H1 (cell line): ENCODE results near the gene PMM1. TPM values are rescaled to one million over a fixed set of nuclear protein-coding genes. Genes with fewer than 3 reads are reported as not detected.

ENCODE experiments used
- ASH2L ChIP-seq: fragments of 200-600, 300-600 bp; sonication (generic); IDR thresholded peaks from one replicate; pipeline ENCODE4 v1.7.1; 2017; ENCODE audit warnings: low read length
- CBX8 ChIP-seq: fragments of 300-800, 300-1000 bp; sonication (generic); IDR thresholded peaks from 2 replicates; pipeline ENCODE4 v1.7.1; 2016; ENCODE audit warnings: low read depth, low read length, borderline replicate concordance
- CEBPB ChIP-seq: IDR thresholded peaks from 2 replicates; pipeline ENCODE4 v1.6.1; 2012; ENCODE audit warnings: low read depth, low read length
- CHD1 ChIP-seq: IDR thresholded peaks from 2 replicates; pipeline ENCODE4 v1.6.1; 2012; ENCODE audit warnings: low read depth, low read length, improper control_type of control experiment
- CHD2 ChIP-seq: IDR thresholded peaks from 2 replicates; pipeline ENCODE4 v1.6.1; 2012; ENCODE audit warnings: low read length, improper control_type of control experiment
- CREB1 ChIP-seq: IDR thresholded peaks from 2 replicates; pipeline ENCODE4 v1.6.1; 2012; ENCODE audit warnings: inconsistent platforms
- EGR1 ChIP-seq: IDR thresholded peaks from 2 replicates; pipeline ENCODE4 v1.6.1; 2011; ENCODE audit warnings: low read depth, low read length, borderline replicate concordance
- FOSL1 ChIP-seq: IDR thresholded peaks from 2 replicates; pipeline ENCODE4 v1.6.1; 2011; ENCODE audit warnings: mild to moderate bottlenecking, low read depth, low read length, moderate library complexity; ENCODE audit not compliant: insufficient read depth
- HDAC2 ChIP-seq, 2 experiments: fragments of 300-600 bp in 1 of 2; sonication (generic) in 1 of 2; IDR thresholded peaks; 2 replicates each; pipeline ENCODE4 v1.6.1; 2011 to 2012; ENCODE audit warnings: low read depth in 2 of 2, low read length in 2 of 2, mild to moderate bottlenecking in 2 of 2, moderate library complexity in 2 of 2, borderline replicate concordance in 1 of 2, inconsistent platforms in 1 of 2
- HDAC6 ChIP-seq: IDR thresholded peaks from one replicate; pipeline ENCODE4 v1.7.1; 2012; ENCODE audit warnings: low read depth, mild to moderate bottlenecking, inconsistent platforms, low read length, moderate library complexity
- JUND ChIP-seq: IDR thresholded peaks from 2 replicates; pipeline ENCODE4 v1.6.1; 2011; ENCODE audit warnings: mild to moderate bottlenecking, improper control_type of control experiment, low read length
- KDM1A ChIP-seq: fragments of 200-600, 300-600 bp; sonication (generic); IDR thresholded peaks from 2 replicates; pipeline ENCODE4 v1.7.1; 2016; ENCODE audit warnings: mild to moderate bottlenecking, low read length, borderline replicate concordance
- KDM4A ChIP-seq: IDR thresholded peaks from one replicate; pipeline ENCODE4 v1.7.1; 2012; ENCODE audit warnings: low read depth, mild to moderate bottlenecking, moderate library complexity, low read length, inconsistent platforms; ENCODE audit not compliant: severe bottlenecking
- NANOG ChIP-seq: IDR thresholded peaks from 2 replicates; pipeline ENCODE4 v1.6.1; 2011; ENCODE audit warnings: low read length, low read depth, mild to moderate bottlenecking, inconsistent platforms; ENCODE audit not compliant: insufficient read depth, poor library complexity, severe bottlenecking
- NRF1 ChIP-seq: IDR thresholded peaks from 2 replicates; pipeline ENCODE4 v1.6.1; 2011; ENCODE audit warnings: mild to moderate bottlenecking, low read depth, low read length, improper control_type of control experiment
- POLR2A ChIP-seq, 2 experiments: IDR thresholded peaks; 1 replicate in 1 of 2; 2 replicates in 1 of 2; pipeline ENCODE4 v1.6.1; 2011; ENCODE audit warnings: low read depth in 2 of 2, low read length in 2 of 2, mild to moderate bottlenecking in 2 of 2; ENCODE audit errors: control extremely low read depth in 1 of 2
- RFX5 ChIP-seq: IDR thresholded peaks from 2 replicates; pipeline ENCODE4 v1.6.1; 2011; ENCODE audit warnings: low read depth, low read length, improper control_type of control experiment, borderline replicate concordance
- SAP30 ChIP-seq: fragments of 300-600 bp; sonication (generic); IDR thresholded peaks from 2 replicates; pipeline ENCODE4 v1.7.1; 2012; ENCODE audit warnings: low read length, moderate library complexity, mild to moderate bottlenecking, inconsistent platforms; ENCODE audit not compliant: insufficient read depth, insufficient replicate concordance
- SP1 ChIP-seq: IDR thresholded peaks from 2 replicates; pipeline ENCODE4 v1.6.1; 2011; ENCODE audit warnings: low read depth, low read length
- SP4 ChIP-seq: IDR thresholded peaks from 2 replicates; pipeline ENCODE4 v1.6.1; 2012; ENCODE audit warnings: low read length, inconsistent platforms
- TAF1 ChIP-seq: IDR thresholded peaks from 2 replicates; pipeline ENCODE4 v1.6.1; 2011; ENCODE audit warnings: mild to moderate bottlenecking, low read depth, low read length
- TBP ChIP-seq: IDR thresholded peaks from 2 replicates; pipeline ENCODE4 v1.6.1; 2011; ENCODE audit warnings: low read depth, low read length, improper control_type of control experiment
- TCF12 ChIP-seq: IDR thresholded peaks from 2 replicates; pipeline ENCODE4 v1.6.1; 2011; ENCODE audit warnings: low read depth, mild to moderate bottlenecking, low read length
- ZNF274 ChIP-seq: IDR thresholded peaks from 2 replicates; pipeline ENCODE4 v1.7.0; 2012; ENCODE audit warnings: low read length, borderline replicate concordance; ENCODE audit errors: extremely low read depth
- polyA plus RNA-seq, 7 experiments: library from polyadenylated mRNA; depleted of rRNA in 3 of 7; stranded (reverse) in 5 of 7; unstranded in 2 of 7; fragments of >200 nt in 5 of 7; fragments of 200-250 nt in 2 of 7; gene quantifications; 1 replicate in 5 of 7; 2 replicates in 1 of 7; 4 replicates in 1 of 7; pipeline versions ENCODE4 v1.2.1 to v1.2.3, GENCODE V29; 2011 to 2013; ENCODE audit warnings: missing spikeins in 2 of 7, mixed read lengths in 2 of 7
- total RNA-seq: library from RNA; stranded (reverse); fragmentation: NEBNext Ultra II Directional; extraction: Animal tissue kit (Norgen Biotek cat#: 25700); gene quantifications from 2 replicates; pipeline ENCODE4 v1.2.1, GENCODE V29; 2021
- TF ChIP-seq, protein P1 (sequence below): IDR thresholded peaks from 2 replicates; pipeline ENCODE4 v1.6.1; 2012; ENCODE audit warnings: inconsistent platforms

PMM1 gene
- total and polyA plus RNA-seq, 2 of the 8 experiments (the other 6 are each of a cell fraction or from before 2014, with no cell fraction given) = 11.3 to 20.0 TPM

DNA sequence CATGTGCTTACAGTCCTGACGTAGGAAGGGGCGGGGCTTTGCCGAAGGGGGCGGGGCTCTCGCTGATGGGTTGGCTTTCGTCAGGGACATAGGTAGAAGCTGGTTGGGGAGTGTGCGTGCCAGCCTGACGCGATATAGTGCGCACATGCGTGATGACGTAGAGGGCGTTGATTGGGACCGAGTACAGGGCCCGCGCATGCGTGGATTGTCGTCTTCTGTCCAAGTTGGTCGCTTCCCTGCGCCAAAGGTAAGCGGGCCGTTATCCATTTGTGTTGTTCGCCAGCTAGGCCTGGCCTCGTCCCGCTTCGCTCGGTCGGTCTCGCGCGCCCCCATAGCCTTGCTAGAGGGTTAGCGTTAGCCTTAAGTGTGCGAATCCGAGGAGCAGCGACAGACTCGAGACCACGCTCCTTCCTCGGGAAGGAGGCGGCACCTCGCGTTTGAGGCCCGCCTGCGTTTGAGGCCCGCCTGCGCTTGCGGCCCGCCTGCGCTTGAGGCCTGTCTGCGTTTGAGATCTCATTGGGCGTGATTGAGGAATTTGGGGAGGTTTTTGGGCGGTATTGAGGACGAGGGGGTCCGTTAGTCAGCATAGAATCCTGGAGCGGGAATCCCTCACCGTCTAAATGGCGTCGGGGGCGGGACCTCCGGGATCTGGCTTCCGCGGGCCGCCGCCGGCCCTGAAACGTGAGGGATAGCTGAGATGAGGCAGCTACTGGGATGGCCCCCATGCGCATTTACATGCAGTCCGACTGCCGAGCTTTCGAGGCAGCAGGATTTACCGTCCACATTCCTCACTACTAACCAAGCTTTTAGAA is 31.7 kb upstream of the PMM1 start, which contains the start of gene XRCC6 (continued):
- TF ChIP-seq TBP (peak; percentile 84), RFX5 (no peak), CHD2 (peak; percentile 29), NANOG (no peak), POLR2A (IDR thresholded peaks at IDR 0.05; ENCODE audit: control extremely low read depth in 1 of 2, low read depth in 2 of 2, low read length in 2 of 2) (peak; percentile 91 to 95), SP1 (peak; percentile 86), EGR1 (no peak), HDAC2 (IDR thresholded peaks at IDR 0.05; ENCODE audit: borderline replicate concordance in 1 of 2, low read depth in 2 of 2, low read length in 2 of 2) (peak in 1 of 2 experiments; percentile 69; a peak in 1 of 4 replicates), HDAC6 (no peak), KDM1A (peak; percentile 72; the same call in 1 of the 2 replicates), TAF1 (peak; percentile 89), SP4 (no peak), FOSL1 (no peak), KDM4A (no peak), CBX8 (no peak), NRF1 (peak; percentile 79), ASH2L (peak; percentile 66), ZNF274 (no peak), SAP30 (no peak), JUND (no peak), CHD1 (no peak; the same call in 1 of the 2 replicates), TCF12 (no peak), CEBPB (no peak), CREB1 (peak; percentile 98)
- TF ChIP-seq, protein P1, sequence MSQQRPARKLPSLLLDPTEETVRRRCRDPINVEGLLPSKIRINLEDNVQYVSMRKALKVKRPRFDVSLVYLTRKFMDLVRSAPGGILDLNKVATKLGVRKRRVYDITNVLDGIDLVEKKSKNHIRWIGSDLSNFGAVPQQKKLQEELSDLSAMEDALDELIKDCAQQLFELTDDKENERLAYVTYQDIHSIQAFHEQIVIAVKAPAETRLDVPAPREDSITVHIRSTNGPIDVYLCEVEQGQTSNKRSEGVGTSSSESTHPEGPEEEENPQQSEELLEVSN = peak; percentile 78
